MCF 10A (cell line): ENCODE data around the gene RHEBL1. TPM values are rescaled to one million over a fixed set of nuclear protein-coding genes. Genes with fewer than 3 reads are reported as not detected.

Source experiments
- BruUV-seq: library from RNA; stranded (reverse); fragments of 400-500 nt; replicated peaks from 2 replicates; lab custom pipeline; 2021; lab: Mats Ljungman, UMichigan
- CTCF ChIA-PET: fragments of 300-600 bp; sonication (Branson Sonifier 250); formaldehyde crosslinking; extraction: SDS; loops from one replicate; lab custom pipeline; 2021; ENCODE audit warnings: antibody characterized with exemption, inconsistent platforms; lab: Yijun Ruan, JAX
- POLR2A ChIA-PET: fragments of 300-600, 350-650 bp; sonication (Branson Sonifier 250); formaldehyde crosslinking; extraction: SDS; loops from one replicate; lab custom pipeline; 2020; ENCODE audit warnings: antibody characterized with exemption, inconsistent platforms; lab: Yijun Ruan, JAX
- DNase-seq: peaks from one replicate; pipeline ENCODE4 v3.0.0-alpha.2; 2018; ENCODE audit not compliant: unreplicated experiment
- H3K27ac Mint-ChIP-seq: one replicate; pipeline ENCODE4 v1.8.0; 2022; ENCODE audit warnings: mild to moderate bottlenecking, low read depth, mixed read lengths; ENCODE audit not compliant: unreplicated experiment
- H3K27me3 Mint-ChIP-seq: one replicate; pipeline ENCODE4 v1.8.0; 2022; ENCODE audit warnings: mixed read lengths; ENCODE audit not compliant: insufficient read depth, unreplicated experiment
- H3K36me3 Mint-ChIP-seq: one replicate; pipeline ENCODE4 v1.8.0; 2022; ENCODE audit warnings: mild to moderate bottlenecking, moderate library complexity, mixed read lengths; ENCODE audit not compliant: insufficient read depth, unreplicated experiment
- H3K4me1 Mint-ChIP-seq: one replicate; pipeline ENCODE4 v1.8.0; 2022; ENCODE audit warnings: mixed read lengths; ENCODE audit not compliant: insufficient read depth, unreplicated experiment
- H3K4me3 Mint-ChIP-seq: one replicate; pipeline ENCODE4 v1.8.0; 2022; ENCODE audit warnings: mild to moderate bottlenecking, moderate library complexity, mixed read lengths; ENCODE audit not compliant: unreplicated experiment
- H3K9me3 Mint-ChIP-seq: one replicate; pipeline ENCODE4 v1.8.0; 2022; ENCODE audit warnings: mixed read lengths; ENCODE audit not compliant: unreplicated experiment
- intact Hi-C: fragments of 100-400 bp; cut with micrococcal nuclease; formaldehyde crosslinking; loops from 2 replicates; pipeline ENCODE4 v1.14.1; 2022
- total RNA-seq: library from RNA; stranded (reverse); gene quantifications from 2 replicates; pipeline ENCODE4 v1.2.3, GENCODE V29; 2022
- TF ChIP-seq, protein P1 (sequence below): fragments of 200-600 bp; IDR thresholded peaks from one replicate; pipeline ENCODE4 v1.8.0; 2022; ENCODE audit warnings: antibody characterized with exemption, mild to moderate bottlenecking; ENCODE audit not compliant: unreplicated experiment

Gene RHEBL1
- total RNA-seq, 1 experiment from 2014 or later: 0.35 TPM

DNA sequence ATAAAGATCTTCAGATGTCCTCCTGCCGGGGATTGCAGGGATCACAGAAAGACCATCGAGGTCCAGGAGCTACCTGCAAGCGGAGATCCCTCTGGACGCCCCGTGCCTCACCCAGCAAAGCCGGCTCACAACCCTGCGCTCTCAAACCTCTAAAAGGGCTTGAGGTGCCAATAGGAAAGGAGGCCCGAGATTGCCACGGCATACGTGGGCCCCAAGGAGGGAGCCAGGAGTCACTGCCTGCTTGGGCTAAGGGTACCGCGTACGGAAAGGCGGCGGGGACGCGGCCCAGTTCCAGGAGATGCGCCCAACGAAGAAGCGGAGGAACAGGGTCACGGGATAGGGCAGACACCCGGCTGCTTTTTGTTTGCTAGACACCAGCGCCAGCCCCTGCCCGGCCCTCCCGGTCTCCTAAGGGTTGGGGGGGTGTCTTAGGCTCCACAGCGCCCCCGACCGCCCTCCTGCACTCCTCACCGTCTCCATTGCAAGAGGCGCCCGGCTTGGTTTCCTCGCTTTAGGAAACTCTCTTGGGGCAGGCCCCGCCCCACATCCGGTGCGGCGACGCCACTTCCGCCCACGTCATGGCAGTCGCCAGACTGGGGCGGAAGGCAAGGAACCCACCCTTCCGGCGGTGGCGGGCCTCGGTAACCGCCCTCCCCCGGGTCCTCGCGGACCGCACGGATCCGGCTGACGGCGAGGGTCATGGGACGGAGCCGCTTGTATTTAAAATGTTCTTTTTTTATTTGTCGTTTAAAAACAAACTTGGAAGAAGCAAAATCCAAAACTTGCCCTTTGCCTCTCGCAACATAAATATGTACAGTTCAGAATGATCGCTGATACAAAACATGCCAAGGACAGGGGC, 51.3 kb downstream of the RHEBL1 start, which contains the start of gene PRKAG1:
Gene PRKAG1, minus strand, starts transcription at position 516 of the 859 bp plus-strand sequence. Its CDS starts 36 bp downstream, at position 480.
- POLR2A ChIA-PET: interaction anchor here (0.5 to 1.5 kb wide), 15 partner anchors 11 to 194 kb away, joined by 3 to 8 read pairs (median 3); partner anchors contain the start of genes ARF3, DDN, DDX23 and RND1
- H3K27me3 Mint-ChIP-seq: no peaks in the 10 kb centered on the region
- no peaks in the 10 kb centered on the region for H3K9me3 Mint-ChIP-seq
- H3K4me3 Mint-ChIP-seq: peak within 1 kb of the TSS; percentile 88
- CTCF ChIA-PET: interaction anchor here (0.5 to 1.8 kb wide), 5 partner anchors 13 to 159 kb away, joined by 3 to 12 read pairs (median 4); no protein-coding TSS in a partner anchor
- peak; percentile 96 for DNase-seq
- peaks cover 15% of the 10 kb centered on the region for H3K4me1 Mint-ChIP-seq
- intact Hi-C loops: no loop called here
- H3K27ac Mint-ChIP-seq: peak within 1 kb of the TSS; percentile 99
- BruUV-seq: TSS peak; percentile 60
- H3K36me3 Mint-ChIP-seq: peaks cover 44% of the 10 kb centered on the region
- TF ChIP-seq, protein P1, sequence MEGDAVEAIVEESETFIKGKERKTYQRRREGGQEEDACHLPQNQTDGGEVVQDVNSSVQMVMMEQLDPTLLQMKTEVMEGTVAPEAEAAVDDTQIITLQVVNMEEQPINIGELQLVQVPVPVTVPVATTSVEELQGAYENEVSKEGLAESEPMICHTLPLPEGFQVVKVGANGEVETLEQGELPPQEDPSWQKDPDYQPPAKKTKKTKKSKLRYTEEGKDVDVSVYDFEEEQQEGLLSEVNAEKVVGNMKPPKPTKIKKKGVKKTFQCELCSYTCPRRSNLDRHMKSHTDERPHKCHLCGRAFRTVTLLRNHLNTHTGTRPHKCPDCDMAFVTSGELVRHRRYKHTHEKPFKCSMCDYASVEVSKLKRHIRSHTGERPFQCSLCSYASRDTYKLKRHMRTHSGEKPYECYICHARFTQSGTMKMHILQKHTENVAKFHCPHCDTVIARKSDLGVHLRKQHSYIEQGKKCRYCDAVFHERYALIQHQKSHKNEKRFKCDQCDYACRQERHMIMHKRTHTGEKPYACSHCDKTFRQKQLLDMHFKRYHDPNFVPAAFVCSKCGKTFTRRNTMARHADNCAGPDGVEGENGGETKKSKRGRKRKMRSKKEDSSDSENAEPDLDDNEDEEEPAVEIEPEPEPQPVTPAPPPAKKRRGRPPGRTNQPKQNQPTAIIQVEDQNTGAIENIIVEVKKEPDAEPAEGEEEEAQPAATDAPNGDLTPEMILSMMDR: peak; percentile 25

DNA sequence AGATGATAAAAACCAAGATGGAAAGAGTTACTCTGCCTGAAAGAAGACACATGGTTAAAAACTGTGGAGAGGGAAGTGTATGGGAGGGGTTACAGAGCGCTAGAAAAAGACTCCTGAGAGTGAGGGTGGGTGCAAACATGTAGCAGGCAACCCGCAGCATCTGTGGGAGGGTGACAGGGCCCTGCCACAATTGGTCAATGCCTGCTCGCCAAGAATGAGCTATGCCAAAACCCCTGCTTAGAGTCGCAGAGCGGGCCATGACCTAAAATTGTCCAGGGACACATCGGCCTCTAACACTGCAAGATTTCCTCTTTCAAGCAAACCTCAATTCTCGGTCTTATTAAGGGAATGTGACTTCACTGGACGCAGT, 51.9 kb downstream of the RHEBL1 start:
- no TSS peak for BruUV-seq
- TF ChIP-seq, protein P1: no peak
- Mint-ChIP-seq H3K9me3 (no peaks in the 10 kb centered on the region), H3K4me1 (peaks cover 15% of the 10 kb centered on the region), H3K27me3 (no peaks in the 10 kb centered on the region), H3K4me3 (peak overlapping the region; percentile 88), H3K27ac (peak overlapping the region; percentile 99), H3K36me3 (peaks cover 37% of the 10 kb centered on the region)
- CTCF ChIA-PET: interaction anchor here (0.5 to 2.0 kb wide), 6 partner anchors 14 to 165 kb away, joined by 3 to 12 read pairs (median 4); no protein-coding TSS in a partner anchor
- intact Hi-C loops: no loop called here
- POLR2A ChIA-PET: interaction anchor here (0.5 to 1.5 kb wide), 15 partner anchors 10 to 194 kb away, joined by 3 to 8 read pairs (median 3); partner anchors contain the start of genes ARF3, DDN, DDX23 and RND1
- DNase-seq: peak; percentile 42

DNA sequence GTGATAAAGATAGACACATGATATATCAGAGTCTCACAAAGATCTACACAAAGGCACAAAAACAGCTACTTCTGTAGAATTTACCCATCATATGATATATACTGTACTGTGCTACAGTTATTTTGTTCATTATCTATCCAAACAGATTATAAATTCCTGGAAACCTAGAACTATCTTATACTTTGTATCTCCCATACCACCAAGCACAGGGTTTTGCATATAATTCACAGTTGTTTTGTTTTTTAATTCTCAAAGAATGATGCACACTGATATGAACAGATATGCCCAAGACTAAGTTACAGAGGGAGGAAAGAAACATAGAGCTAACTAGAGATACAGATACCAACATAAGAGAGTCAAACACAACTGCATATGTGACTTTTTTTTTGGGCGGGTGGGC, 54.6 kb downstream of the RHEBL1 start:
- H3K4me3 Mint-ChIP-seq: no peak overlapping the region
- H3K27ac Mint-ChIP-seq: peak overlapping the region; percentile 7
- H3K36me3 Mint-ChIP-seq: peaks cover 43% of the 10 kb centered on the region
- intact Hi-C loops: no loop called here
- no peaks in the 10 kb centered on the region for H3K9me3 Mint-ChIP-seq
- BruUV-seq: no TSS peak
- POLR2A ChIA-PET: interaction anchor here (0.5 to 1.9 kb wide), 6 partner anchors 9 to 313 kb away, joined by 3 to 8 read pairs (median 4); no protein-coding TSS in a partner anchor
- TF ChIP-seq, protein P1: no peak
- DNase-seq: no peak
- H3K27me3 Mint-ChIP-seq: no peaks in the 10 kb centered on the region
- peaks cover 15% of the 10 kb centered on the region for H3K4me1 Mint-ChIP-seq
- CTCF ChIA-PET: interaction anchor here (1.0 to 1.9 kb wide), 4 partner anchors 21 to 162 kb away, joined by 3 to 11 read pairs (median 4); partner anchors contain the start of genes ARF3 and DDX23

Other genes starting within 250 kb of the RHEBL1 start
- 67.8 and 88.4 TPM in 2 replicates for gene DDX23, start 217.8 kb downstream of the RHEBL1 start, total RNA-seq
- 1.0 and 1.2 TPM in 2 replicates for gene RND1, start 204.1 kb downstream of the RHEBL1 start, total RNA-seq
- gene FKBP11, start 144.5 kb downstream of the RHEBL1 start, total RNA-seq: 11.0 and 13.1 TPM in 2 replicates
- 117 and 129 TPM in 2 replicates for gene ARF3, start 112.5 kb downstream of the RHEBL1 start, total RNA-seq
- gene WNT10B, start 98.2 kb downstream of the RHEBL1 start, total RNA-seq: 1.1 TPM in 1 of 2 replicates, not detected in the other
- not detected in 2 replicates for gene WNT1, start 91.7 kb downstream of the RHEBL1 start, total RNA-seq
- gene DDN, start 70.6 kb downstream of the RHEBL1 start, total RNA-seq: 0.28 and 0.47 TPM in 2 replicates
- 80.3 and 84.6 TPM in 2 replicates for gene PRKAG1, start 51.2 kb downstream of the RHEBL1 start, total RNA-seq
- 76.9 and 92.5 TPM in 2 replicates for gene KMT2D, start 9.2 kb downstream of the RHEBL1 start, total RNA-seq
- gene DHH, start 24.8 kb upstream of the RHEBL1 start, total RNA-seq: not detected in 2 replicates
- 27.8 and 35.7 TPM in 2 replicates for gene LMBR1L, start 40.9 kb upstream of the RHEBL1 start, total RNA-seq
- gene TUBA1B, start 61.4 kb upstream of the RHEBL1 start, total RNA-seq: 282 and 369 TPM in 2 replicates
- gene TUBA1A, start 119.1 kb upstream of the RHEBL1 start, total RNA-seq: 9.8 and 10.4 TPM in 2 replicates
- 253 and 303 TPM in 2 replicates for gene TUBA1C, start 195.1 kb upstream of the RHEBL1 start, total RNA-seq
- gene PRPH, start 225.2 kb upstream of the RHEBL1 start, total RNA-seq: 1.4 and 2.7 TPM in 2 replicates